Smooth muscle cell (in vitro differentiated cells): Measurements from ENCODE around the gene HMOX1. TPM values are rescaled to one million over a fixed set of nuclear protein-coding genes. Genes with fewer than 3 reads are reported as not detected.

Experiments
- DNase-seq: peaks from one replicate; lab custom pipeline; 2025; ENCODE audit not compliant: unreplicated experiment; lab: John Stamatoyannopoulos, UW
- H2AFZ ChIP-seq: fragments of 200-600 bp; sonication (generic); 2 replicates; pipeline ENCODE4 v1.6.0; 2016; ENCODE audit warnings: antibody characterized with exemption, low read depth, mild to moderate bottlenecking
- H3F3A ChIP-seq: fragments of 200-600 bp; sonication (generic); 2 replicates; pipeline ENCODE4 v1.6.0; 2017; ENCODE audit warnings: antibody characterized with exemption, low read depth
- H3K27ac ChIP-seq: fragments of 200-600 bp; sonication (generic); 2 replicates; pipeline ENCODE4 v1.5.1; 2016; ENCODE audit warnings: low read depth, mild to moderate bottlenecking
- H3K27me3 ChIP-seq: fragments of 200-600 bp; sonication (generic); 2 replicates; pipeline ENCODE4 v1.6.1; 2016; ENCODE audit warnings: low read depth, mild to moderate bottlenecking
- H3K36me3 ChIP-seq: fragments of 200-600 bp; sonication (generic); 2 replicates; pipeline ENCODE4 v1.5.1; 2016; ENCODE audit warnings: low read depth
- H3K4me1 ChIP-seq: fragments of 200-600 bp; sonication (generic); 2 replicates; pipeline ENCODE4 v1.5.1; 2016; ENCODE audit warnings: low read depth
- H3K4me2 ChIP-seq: fragments of 200-600 bp; sonication (generic); 2 replicates; pipeline ENCODE4 v1.6.0; 2016; ENCODE audit warnings: mild to moderate bottlenecking
- H3K4me3 ChIP-seq: fragments of 200-600 bp; sonication (generic); 2 replicates; pipeline ENCODE4 v1.5.1; 2016; ENCODE audit warnings: mild to moderate bottlenecking
- H3K79me2 ChIP-seq: fragments of 200-600 bp; sonication (generic); 2 replicates; pipeline ENCODE4 v1.6.0; 2016; ENCODE audit warnings: low read depth, mild to moderate bottlenecking
- H3K9ac ChIP-seq: fragments of 200-600 bp; sonication (generic); 2 replicates; pipeline ENCODE4 v1.6.0; 2016; ENCODE audit warnings: low read depth
- H3K9me3 ChIP-seq: fragments of 200-600 bp; sonication (generic); replicated peaks from 2 replicates; pipeline ENCODE4 v1.5.1; 2016; ENCODE audit warnings: low read depth
- H4K20me1 ChIP-seq: fragments of 200-600 bp; sonication (generic); 2 replicates; pipeline ENCODE4 v1.6.0; 2016; ENCODE audit warnings: low read depth
- CTCF ChIP-seq: fragments of 200-600 bp; sonication (generic); IDR thresholded peaks from 2 replicates; pipeline ENCODE4 v1.5.1; 2017; ENCODE audit warnings: borderline replicate concordance, mild to moderate bottlenecking, antibody characterized with exemption; ENCODE audit not compliant: insufficient read depth, poor library complexity, severe bottlenecking
- WGBS: methylation state at CpG from one replicate; pipeline ENCODE4 v1.1.7; 2016; ENCODE audit warnings: low lambda C conversion rate; 5-methylcytosine and 5-hydroxymethylcytosine counted together
- polyA plus RNA-seq: library from polyadenylated mRNA; unstranded; fragments of >200 nt; fragmentation: Nextera tagmentation; extraction: Ambion mirVana; gene quantifications from 2 replicates; pipeline ENCODE4 v1.2.1, GENCODE V29; 2016
- total RNA-seq: library from RNA; depleted of rRNA; stranded (reverse); fragments of >200 nt; gene quantifications from 2 replicates; pipeline ENCODE4 v1.2.3, GENCODE V29; 2014

HMOX1 gene
- total RNA-seq (11.7 and 13.7 TPM in 2 replicates), polyA plus RNA-seq (7.7 and 9.8 TPM in 2 replicates)

GRCh38 chr22:35380537-35381423, at the start of gene HMOX1:
TSS of gene HMOX1 (plus strand) at chr22:35381096. CDS start at chr22:35381174, 78 bp downstream.
- whole genome bisulfite sequencing, result 4% methylated on average over 40 of the region's 47 CpGs
- peak; percentile 74 for DNase-seq
- Histone ChIP-seq H3K4me3 (peak within 1 kb of the TSS; percentile 61), H3K9me3 (no peaks in the 10 kb centered on the region), H3F3A (peaks cover 10% of the 10 kb centered on the region), H2AFZ (peak within 1 kb of the TSS; percentile 89), H3K27me3 (no peaks in the 10 kb centered on the region), H3K27ac (no peak within 1 kb of the TSS), H3K36me3 (no peaks in the 10 kb centered on the region), H4K20me1 (no peaks in the 10 kb centered on the region), H3K4me1 (peaks cover 13% of the 10 kb centered on the region), H3K9ac (peak within 1 kb of the TSS; percentile 35), H3K4me2 (peak within 1 kb of the TSS; percentile 92), H3K79me2 (no peaks in the 10 kb centered on the region)
- no peak for TF ChIP-seq CTCF

- no peaks in the 10 kb centered on the region for H4K20me1 ChIP-seq
- no peak overlapping the region for H2AFZ ChIP-seq
- H3F3A ChIP-seq, result no peaks in the 10 kb centered on the region
- H3K36me3 ChIP-seq, result peaks cover 14% of the 10 kb centered on the region
- no peaks in the 10 kb centered on the region for H3K79me2 ChIP-seq
- no peak for DNase-seq
- H3K27me3 ChIP-seq, result no peaks in the 10 kb centered on the region
- no peak overlapping the region for H3K4me3 ChIP-seq
- H3K9me3 ChIP-seq, result no peaks in the 10 kb centered on the region
- no peak overlapping the region for H3K27ac ChIP-seq
- TF ChIP-seq CTCF, result no peak
- 90% methylated on average over 6 of the region's 6 CpGs for WGBS
- no peaks in the 10 kb centered on the region for H3K4me1 ChIP-seq
- H3K4me2 ChIP-seq, result no peak overlapping the region
- no peak overlapping the region for H3K9ac ChIP-seq
Observed at GRCh38 chr22:35332278-35332677, 48.6 kb upstream of the HMOX1 start.

GRCh38 chr22:35333220-35333619, 47.7 kb upstream of the HMOX1 start:
- no peak overlapping the region for H3K9ac ChIP-seq
- H3K27ac ChIP-seq, result no peak overlapping the region
- H3K79me2 ChIP-seq, result no peaks in the 10 kb centered on the region
- no peak overlapping the region for H2AFZ ChIP-seq
- no peaks in the 10 kb centered on the region for H3K27me3 ChIP-seq
- TF ChIP-seq CTCF, result no peak
- H3F3A ChIP-seq, result no peaks in the 10 kb centered on the region
- no peak overlapping the region for H3K4me3 ChIP-seq
- 95% methylated on average over 7 of the region's 7 CpGs for WGBS
- H3K4me1 ChIP-seq, result no peaks in the 10 kb centered on the region
- H3K9me3 ChIP-seq, result no peaks in the 10 kb centered on the region
- H3K4me2 ChIP-seq, result no peak overlapping the region
- H3K36me3 ChIP-seq, result peaks cover 14% of the 10 kb centered on the region
- H4K20me1 ChIP-seq, result no peaks in the 10 kb centered on the region
- DNase-seq, result no peak

GRCh38 chr22:35334004-35334403, 46.9 kb upstream of the HMOX1 start:
- H4K20me1 ChIP-seq, result no peaks in the 10 kb centered on the region
- TF ChIP-seq CTCF, result no peak
- WGBS, result 88% methylated on average over 9 of the region's 9 CpGs
- H3K36me3 ChIP-seq, result peaks cover 14% of the 10 kb centered on the region
- H3F3A ChIP-seq, result no peaks in the 10 kb centered on the region
- no peaks in the 10 kb centered on the region for H3K79me2 ChIP-seq
- DNase-seq, result no peak
- H3K27me3 ChIP-seq, result no peaks in the 10 kb centered on the region
- no peak overlapping the region for H3K9ac ChIP-seq
- no peaks in the 10 kb centered on the region for H3K4me1 ChIP-seq
- H3K4me3 ChIP-seq, result no peak overlapping the region
- no peak overlapping the region for H3K27ac ChIP-seq
- H3K9me3 ChIP-seq, result no peaks in the 10 kb centered on the region
- no peak overlapping the region for H3K4me2 ChIP-seq
- H2AFZ ChIP-seq, result no peak overlapping the region
